Subcutaneous abdominal adipose tissue (tissue), 5 donors: ENCODE results near the gene PDIK1L.
"Not testable (repeated sequence)": the region's sequence is repeated elsewhere in the genome, so short reads cannot be mapped to it uniquely, and the experiment has no call there.

Experiments used
- H3K27ac ChIP-seq: one replicate; pipeline ENCODE4 v1.7.0; 2013; ENCODE audit warnings: low read depth, mild to moderate bottlenecking, inconsistent platforms, low read length, moderate library complexity
- H3K27me3 ChIP-seq, 5 donors: one replicate each; pipeline ENCODE4 v1.7.0; 2013; ENCODE audit warnings: low read length in 5 of 5, inconsistent platforms in 1 of 5; ENCODE audit not compliant: control insufficient read depth in 5 of 5, insufficient read depth in 4 of 5
- H3K36me3 ChIP-seq, 5 donors: one replicate each; pipeline ENCODE4 v1.7.0; 2013; ENCODE audit warnings: low read length in 5 of 5; ENCODE audit not compliant: control insufficient read depth in 5 of 5, insufficient read depth in 5 of 5
- H3K4me1 ChIP-seq, 5 donors: one replicate each; pipeline ENCODE4 v1.7.0; 2013; ENCODE audit warnings: low read length in 5 of 5, mild to moderate bottlenecking in 3 of 5, moderate library complexity in 1 of 5; ENCODE audit not compliant: control insufficient read depth in 5 of 5, insufficient read depth in 5 of 5
- H3K4me3 ChIP-seq, 5 donors: one replicate each; pipeline ENCODE4 v1.7.0; 2013; ENCODE audit warnings: low read length in 5 of 5, low read depth in 1 of 5
- H3K9ac ChIP-seq, 5 donors: one replicate each; pipeline ENCODE4 v1.7.0; 2013; ENCODE audit warnings: low read length in 5 of 5, mild to moderate bottlenecking in 4 of 5, moderate library complexity in 3 of 5
- H3K9me3 ChIP-seq, 5 donors: one replicate each; pipeline ENCODE4 v1.7.0; 2013; ENCODE audit warnings: low read length in 5 of 5; ENCODE audit not compliant: control insufficient read depth in 5 of 5
- donor health status: healthy.
- donor health status: healthy.
- donor health status: healthy.
- donor health status: healthy.
- donor health status: healthy.

Gene PDIK1L

GRCh38 chr1:26084844-26085243, 26.8 kb upstream of the PDIK1L start:
- no peaks in the 10 kb centered on the region for H3K4me1 ChIP-seq
- H3K9ac ChIP-seq: no peak overlapping the region
- H3K27me3 ChIP-seq: peaks cover 5 to 14% (median 7%) of the 10 kb centered on the region in 5 donors
- no peaks in the 10 kb centered on the region for H3K9me3 ChIP-seq
- no peaks in the 10 kb centered on the region for H3K36me3 ChIP-seq
- H3K27ac ChIP-seq: no peak overlapping the region
- no peak overlapping the region for H3K4me3 ChIP-seq

GRCh38 chr1:26089125-26089524, 22.5 kb upstream of the PDIK1L start:
- H3K4me3 ChIP-seq: no peak overlapping the region
- peaks cover 0 to 3% (median under 1%) of the 10 kb centered on the region in 5 donors for H3K4me1 ChIP-seq

GRCh38 chr1:26090893-26091292, 20.7 kb upstream of the PDIK1L start:
- H3K9ac ChIP-seq: no peak overlapping the region
- H3K27ac ChIP-seq: no peak overlapping the region
- no peaks in the 10 kb centered on the region for H3K36me3 ChIP-seq
- peaks cover 0 to 14% (median 9%) of the 10 kb centered on the region in 5 donors for H3K4me1 ChIP-seq
- no peaks in the 10 kb centered on the region for H3K9me3 ChIP-seq
- no peak overlapping the region for H3K4me3 ChIP-seq
- H3K27me3 ChIP-seq: peaks cover 2 to 16% (median 13%) of the 10 kb centered on the region in 5 donors

More at GRCh38 chr1:26089125-26089524, 22.5 kb upstream of the PDIK1L start:
- Histone ChIP-seq H3K36me3 (no peaks in the 10 kb centered on the region), H3K27me3 (peaks cover 7 to 12% (median 9%) of the 10 kb centered on the region in 5 donors), H3K27ac (no peak overlapping the region), H3K9ac (no peak overlapping the region), H3K9me3 (no peaks in the 10 kb centered on the region)

GRCh38 chr1:26092422-26092821, 19.2 kb upstream of the PDIK1L start:
- Histone ChIP-seq H3K27me3 (peaks cover 2 to 16% (median 13%) of the 10 kb centered on the region in 5 donors), H3K9me3 (no peaks in the 10 kb centered on the region), H3K4me1 (peaks cover 0 to 14% (median 9%) of the 10 kb centered on the region in 5 donors), H3K36me3 (no peaks in the 10 kb centered on the region), H3K4me3 (no peak overlapping the region), H3K9ac (no peak overlapping the region), H3K27ac (no peak overlapping the region)

GRCh38 chr1:26093569-26093968, 18.1 kb upstream of the PDIK1L start:
- H3K9ac ChIP-seq, H3K4me3 ChIP-seq, H3K27ac ChIP-seq, H3K36me3 ChIP-seq, H3K9me3 ChIP-seq: not testable (repeated sequence)
- H3K27me3 ChIP-seq: peaks cover 2 to 16% (median 13%) of the 10 kb centered on the region in 5 donors
- H3K4me1 ChIP-seq: peaks cover 0 to 14% (median 9%) of the 10 kb centered on the region in 5 donors

- Histone ChIP-seq H3K4me1 (peaks cover 0 to 14% (median 9%) of the 10 kb centered on the region in 5 donors), H3K27ac (no peak overlapping the region), H3K9ac (peak overlapping the region in 2 of 5 donors; percentile 24 to 48), H3K4me3 (peak overlapping the region in 2 of 5 donors; percentile 4 to 22), H3K27me3 (peaks cover 2 to 16% (median 13%) of the 10 kb centered on the region in 5 donors), H3K9me3 (no peaks in the 10 kb centered on the region), H3K36me3 (no peaks in the 10 kb centered on the region)
Measured at GRCh38 chr1:26094076-26094669, 17.5 kb upstream of the PDIK1L start.

- Histone ChIP-seq H3K36me3 (no peaks in the 10 kb centered on the region), H3K27me3 (peaks cover 2 to 16% (median 13%) of the 10 kb centered on the region in 5 donors), H3K9me3 (no peaks in the 10 kb centered on the region), H3K27ac (no peak overlapping the region), H3K4me3 (peak overlapping the region in 2 of 5 donors; percentile 4 to 22), H3K4me1 (peaks cover 0 to 14% (median 9%) of the 10 kb centered on the region in 5 donors), H3K9ac (peak overlapping the region in 2 of 5 donors; percentile 24 to 48)
Measured at GRCh38 chr1:26094677-26095383, 16.8 kb upstream of the PDIK1L start.

GRCh38 chr1:26096471-26096870, 15.2 kb upstream of the PDIK1L start:
- H3K9me3 ChIP-seq: no peaks in the 10 kb centered on the region
- peaks cover 0 to 14% (median 9%) of the 10 kb centered on the region in 5 donors for H3K4me1 ChIP-seq
- no peaks in the 10 kb centered on the region for H3K36me3 ChIP-seq
- H3K9ac ChIP-seq: no peak overlapping the region
- no peak overlapping the region for H3K4me3 ChIP-seq
- peaks cover 2 to 19% (median 11%) of the 10 kb centered on the region in 5 donors for H3K27me3 ChIP-seq
- H3K27ac ChIP-seq: no peak overlapping the region

GRCh38 chr1:26097696-26098095, 13.9 kb upstream of the PDIK1L start:
- Histone ChIP-seq H3K9ac (no peak overlapping the region), H3K36me3 (no peaks in the 10 kb centered on the region), H3K4me3 (no peak overlapping the region), H3K27me3 (peaks cover 2 to 19% (median 6%) of the 10 kb centered on the region in 5 donors), H3K4me1 (peaks cover 0 to 14% (median 9%) of the 10 kb centered on the region in 5 donors), H3K27ac (no peak overlapping the region), H3K9me3 (no peaks in the 10 kb centered on the region)

- Histone ChIP-seq H3K4me1 (peaks cover 0 to 14% (median 9%) of the 10 kb centered on the region in 5 donors), H3K27me3 (peaks cover 2 to 19% (median 11%) of the 10 kb centered on the region in 5 donors), H3K4me3 (no peak overlapping the region), H3K36me3 (no peaks in the 10 kb centered on the region), H3K27ac (no peak overlapping the region), H3K9ac (no peak overlapping the region), H3K9me3 (no peaks in the 10 kb centered on the region)
Measured at GRCh38 chr1:26098602-26099001, 13.0 kb upstream of the PDIK1L start.
